Smooth muscle cell (in vitro differentiated cells): ENCODE data around the gene STK4. TPM values are rescaled to one million over a fixed set of nuclear protein-coding genes. Genes with fewer than 3 reads are reported as not detected.

Experiments
- DNase-seq: peaks from one replicate; lab custom pipeline; 2025; ENCODE audit not compliant: unreplicated experiment; lab: John Stamatoyannopoulos, UW
- H2AFZ ChIP-seq: fragments of 200-600 bp; sonication (generic); 2 replicates; pipeline ENCODE4 v1.6.0; 2016; ENCODE audit warnings: antibody characterized with exemption, low read depth, mild to moderate bottlenecking
- H3F3A ChIP-seq: fragments of 200-600 bp; sonication (generic); 2 replicates; pipeline ENCODE4 v1.6.0; 2017; ENCODE audit warnings: antibody characterized with exemption, low read depth
- H3K27ac ChIP-seq: fragments of 200-600 bp; sonication (generic); 2 replicates; pipeline ENCODE4 v1.5.1; 2016; ENCODE audit warnings: low read depth, mild to moderate bottlenecking
- H3K27me3 ChIP-seq: fragments of 200-600 bp; sonication (generic); 2 replicates; pipeline ENCODE4 v1.6.1; 2016; ENCODE audit warnings: low read depth, mild to moderate bottlenecking
- H3K36me3 ChIP-seq: fragments of 200-600 bp; sonication (generic); 2 replicates; pipeline ENCODE4 v1.5.1; 2016; ENCODE audit warnings: low read depth
- H3K4me1 ChIP-seq: fragments of 200-600 bp; sonication (generic); 2 replicates; pipeline ENCODE4 v1.5.1; 2016; ENCODE audit warnings: low read depth
- H3K4me2 ChIP-seq: fragments of 200-600 bp; sonication (generic); 2 replicates; pipeline ENCODE4 v1.6.0; 2016; ENCODE audit warnings: mild to moderate bottlenecking
- H3K4me3 ChIP-seq: fragments of 200-600 bp; sonication (generic); 2 replicates; pipeline ENCODE4 v1.5.1; 2016; ENCODE audit warnings: mild to moderate bottlenecking
- H3K79me2 ChIP-seq: fragments of 200-600 bp; sonication (generic); 2 replicates; pipeline ENCODE4 v1.6.0; 2016; ENCODE audit warnings: low read depth, mild to moderate bottlenecking
- H3K9ac ChIP-seq: fragments of 200-600 bp; sonication (generic); 2 replicates; pipeline ENCODE4 v1.6.0; 2016; ENCODE audit warnings: low read depth
- H3K9me3 ChIP-seq: fragments of 200-600 bp; sonication (generic); replicated peaks from 2 replicates; pipeline ENCODE4 v1.5.1; 2016; ENCODE audit warnings: low read depth
- H4K20me1 ChIP-seq: fragments of 200-600 bp; sonication (generic); 2 replicates; pipeline ENCODE4 v1.6.0; 2016; ENCODE audit warnings: low read depth
- CTCF ChIP-seq: fragments of 200-600 bp; sonication (generic); IDR thresholded peaks from 2 replicates; pipeline ENCODE4 v1.5.1; 2017; ENCODE audit warnings: borderline replicate concordance, mild to moderate bottlenecking, antibody characterized with exemption; ENCODE audit not compliant: insufficient read depth, poor library complexity, severe bottlenecking
- WGBS: methylation state at CpG from one replicate; pipeline ENCODE4 v1.1.7; 2016; ENCODE audit warnings: low lambda C conversion rate; 5-methylcytosine and 5-hydroxymethylcytosine counted together
- polyA plus RNA-seq: library from polyadenylated mRNA; unstranded; fragments of >200 nt; fragmentation: Nextera tagmentation; extraction: Ambion mirVana; gene quantifications from 2 replicates; pipeline ENCODE4 v1.2.1, GENCODE V29; 2016
- total RNA-seq: library from RNA; depleted of rRNA; stranded (reverse); fragments of >200 nt; gene quantifications from 2 replicates; pipeline ENCODE4 v1.2.3, GENCODE V29; 2014

STK4 gene
- total and polyA plus RNA-seq, 2 experiments from 2014 or later: 16.8 to 33.5 TPM

DNA sequence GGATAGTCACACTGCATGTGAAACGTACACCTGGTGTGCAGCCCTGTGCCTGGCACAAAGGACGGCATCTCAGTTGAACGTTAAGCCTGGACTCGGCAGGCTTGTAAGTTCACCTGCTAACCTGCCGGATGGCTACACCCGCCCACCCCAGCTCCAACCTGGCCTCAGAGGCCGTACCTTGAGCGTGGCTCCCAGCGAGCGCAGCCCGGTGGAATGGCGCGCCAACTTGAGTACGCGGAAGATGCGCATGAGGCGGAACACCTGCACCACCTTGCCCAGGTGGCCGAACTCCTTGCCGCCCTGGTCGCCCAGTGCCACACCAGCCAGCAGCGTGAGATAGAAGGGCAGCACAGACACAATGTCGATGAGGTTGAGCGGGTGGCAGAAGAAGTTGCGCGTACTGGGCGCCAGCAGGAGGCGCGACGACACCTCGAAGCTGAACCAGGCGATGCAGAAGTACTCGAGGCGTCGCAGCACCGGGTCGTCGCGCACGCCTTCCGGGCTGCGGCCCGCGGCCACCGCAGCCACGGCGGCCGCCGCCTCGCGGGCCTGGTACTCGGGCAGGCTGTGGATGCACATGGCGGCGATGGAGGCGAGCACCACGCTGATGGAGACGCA, 131.3 kb downstream of the STK4 start:
- no peak overlapping the region for H3K27ac ChIP-seq
- DNase-seq: no peak
- H3K27me3 ChIP-seq: peaks cover 10% of the 10 kb centered on the region
- H2AFZ ChIP-seq: no peak overlapping the region
- no peaks in the 10 kb centered on the region for H3K9me3 ChIP-seq
- H3K36me3 ChIP-seq: no peaks in the 10 kb centered on the region
- H3K9ac ChIP-seq: no peak overlapping the region
- no peaks in the 10 kb centered on the region for H3F3A ChIP-seq
- TF ChIP-seq CTCF: no peak
- 98% methylated on average over 53 of the region's 56 CpGs for WGBS
- H3K4me1 ChIP-seq: no peaks in the 10 kb centered on the region
- no peak overlapping the region for H3K4me3 ChIP-seq
- H3K79me2 ChIP-seq: no peaks in the 10 kb centered on the region
- H3K4me2 ChIP-seq: no peak overlapping the region
- no peaks in the 10 kb centered on the region for H4K20me1 ChIP-seq

- Histone ChIP-seq H2AFZ (no peak overlapping the region), H3K79me2 (no peaks in the 10 kb centered on the region), H3F3A (no peaks in the 10 kb centered on the region), H3K4me3 (no peak overlapping the region), H3K4me1 (no peaks in the 10 kb centered on the region), H3K9me3 (no peaks in the 10 kb centered on the region), H3K27me3 (peaks cover 10% of the 10 kb centered on the region), H4K20me1 (no peaks in the 10 kb centered on the region), H3K9ac (no peak overlapping the region), H3K36me3 (no peaks in the 10 kb centered on the region), H3K4me2 (peak overlapping the region; percentile 40), H3K27ac (no peak overlapping the region)
- WGBS: 56% methylated on average over 88 of the region's 91 CpGs
- no peak for TF ChIP-seq CTCF
- DNase-seq: no peak
Measured at GRCh38 chr20:45098103-45098773, 131.9 kb downstream of the STK4 start.

DNA sequence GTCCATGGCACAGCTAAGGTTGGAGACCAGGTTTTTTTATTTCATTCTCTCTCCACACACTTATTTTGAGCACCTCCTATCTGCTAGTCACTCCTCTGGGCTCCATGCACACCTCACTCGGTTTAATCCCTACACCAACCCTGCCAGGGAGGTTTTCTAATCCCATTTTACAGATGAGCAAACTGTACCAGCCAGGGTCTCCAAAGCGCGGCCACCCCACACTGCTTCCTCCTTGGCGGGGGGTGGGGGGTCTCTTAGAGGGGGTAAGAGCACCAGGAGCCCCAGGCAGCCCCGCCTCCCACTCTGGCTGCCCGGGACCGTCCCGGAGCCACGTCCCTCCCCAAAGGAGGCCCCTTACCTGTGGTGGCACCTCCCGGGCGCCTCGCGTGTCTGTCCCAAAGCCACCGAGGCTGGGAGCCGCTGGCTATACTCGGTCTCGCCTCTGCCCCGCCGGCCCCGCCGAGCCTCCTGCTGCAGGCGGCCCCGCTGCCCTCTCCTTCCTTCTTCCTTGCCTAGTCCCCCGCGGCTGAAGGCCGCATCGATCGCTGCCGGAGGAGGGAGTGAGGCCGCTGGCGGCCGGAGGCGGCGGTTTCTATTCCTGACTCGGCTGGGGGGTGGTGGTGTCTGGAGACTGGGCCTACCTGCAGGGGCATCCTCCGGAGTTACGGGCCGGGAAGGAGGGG, 134.4 kb downstream of the STK4 start, which contains the start of gene KCNS1:
Gene KCNS1, minus strand, starts transcription at position 565 of the 683 bp plus-strand sequence. CDS start 1,891 bp downstream, outside the sequence.
- no peaks in the 10 kb centered on the region for H3K36me3 ChIP-seq
- H3K79me2 ChIP-seq: no peaks in the 10 kb centered on the region
- no peaks in the 10 kb centered on the region for H3K4me1 ChIP-seq
- peak within 1 kb of the TSS; percentile 63 for H2AFZ ChIP-seq
- peak within 1 kb of the TSS; percentile 81 for H3K4me2 ChIP-seq
- peaks cover 10% of the 10 kb centered on the region for H3K27me3 ChIP-seq
- no peak within 1 kb of the TSS for H3K27ac ChIP-seq
- H3K9ac ChIP-seq: no peak within 1 kb of the TSS
- H4K20me1 ChIP-seq: no peaks in the 10 kb centered on the region
- no peaks in the 10 kb centered on the region for H3F3A ChIP-seq
- peak within 1 kb of the TSS; percentile 39 for H3K4me3 ChIP-seq
- DNase-seq: no peak
- TF ChIP-seq CTCF: no peak
- WGBS: 9% methylated on average over 28 of the region's 38 CpGs
- H3K9me3 ChIP-seq: no peaks in the 10 kb centered on the region
